H1 (cell line): ENCODE results near the gene RHEX.

Experiments
- CBX5 ChIP-seq: fragments of 300-800, 300-1000 bp; sonication (generic); IDR thresholded peaks from 2 replicates; pipeline ENCODE4 v1.7.1; 2016; ENCODE audit warnings: antibody characterized with exemption, low read length, low read depth
- CTCF ChIP-seq, 3 experiments: IDR thresholded peaks; 1 replicate in 2 of 3; 2 replicates in 1 of 3; pipeline versions ENCODE4 v1.5.1 to v1.6.1; 2011; ENCODE audit warnings: low read length in 3 of 3, mild to moderate bottlenecking in 3 of 3, inconsistent platforms in 2 of 3, low read depth in 1 of 3, moderate library complexity in 1 of 3; ENCODE audit not compliant: insufficient read depth in 1 of 3; ENCODE audit errors: control extremely low read depth in 1 of 3
- FOSL1 ChIP-seq: IDR thresholded peaks from 2 replicates; pipeline ENCODE4 v1.6.1; 2011; ENCODE audit warnings: mild to moderate bottlenecking, low read depth, low read length, moderate library complexity; ENCODE audit not compliant: insufficient read depth
- GABPA ChIP-seq: IDR thresholded peaks from 2 replicates; pipeline ENCODE4 v1.6.1; 2011; ENCODE audit warnings: mild to moderate bottlenecking, low read length, moderate library complexity, borderline replicate concordance; ENCODE audit not compliant: insufficient read depth
- MAX ChIP-seq: IDR thresholded peaks from 2 replicates; pipeline ENCODE4 v1.6.1; 2012; ENCODE audit warnings: inconsistent platforms
- RAD21 ChIP-seq, 2 experiments: IDR thresholded peaks in 1 of 2; conservative IDR thresholded peaks in 1 of 2; 2 replicates each; pipeline ENCODE4 v1.6.1; 2011; ENCODE audit warnings: low read depth in 2 of 2, low read length in 2 of 2, improper control_type of control experiment in 1 of 2, inconsistent platforms in 1 of 2, mild to moderate bottlenecking in 1 of 2, moderate library complexity in 1 of 2
- RFX5 ChIP-seq: IDR thresholded peaks from 2 replicates; pipeline ENCODE4 v1.6.1; 2011; ENCODE audit warnings: low read depth, low read length, improper control_type of control experiment, borderline replicate concordance
- RXRA ChIP-seq: IDR thresholded peaks from 2 replicates; pipeline ENCODE4 v1.6.1; 2011; ENCODE audit warnings: low read depth, mild to moderate bottlenecking, low read length, moderate library complexity; ENCODE audit not compliant: insufficient read depth
- TEAD4 ChIP-seq: IDR thresholded peaks from 2 replicates; pipeline ENCODE4 v1.6.1; 2012; ENCODE audit warnings: low read depth, low read length, inconsistent platforms, mixed read lengths
- YY1 ChIP-seq: IDR thresholded peaks from 2 replicates; pipeline ENCODE4 v1.6.1; 2011; ENCODE audit warnings: low read depth, mild to moderate bottlenecking, low read length

- TF ChIP-seq TEAD4 (no peak), FOSL1 (no peak), YY1 (no peak), CTCF (IDR thresholded peaks at IDR 0.05; ENCODE audit: control extremely low read depth in 1 of 3, insufficient read depth in 1 of 3, low read depth in 1 of 3, low read length in 3 of 3) (no peak), RXRA (no peak), RFX5 (no peak), MAX (no peak), CBX5 (no peak), GABPA (no peak), RAD21 (IDR thresholded peaks at IDR 0.05 in 1 of 2, conservative IDR thresholded peaks at IDR 0.05 in 1 of 2; ENCODE audit: low read depth in 2 of 2, low read length in 2 of 2) (no peak)
Observed at GRCh38 chr1:206145771-206146290, 92.9 kb downstream of the RHEX start.
